Fibroblast of lung (primary cell): Measurements from ENCODE around the gene UBE2U.

Experiments used
- EZH2 ChIP-seq: IDR thresholded peaks from 2 replicates; pipeline ENCODE4 v1.5.1; 2012; ENCODE audit warnings: low read length, control low read depth, mild to moderate bottlenecking; ENCODE audit errors: missing control alignments
- TF ChIP-seq, protein P1 (sequence below), 2 donors: IDR thresholded peaks in 1 of 2; conservative IDR thresholded peaks in 1 of 2; 1 replicate in 1 of 2; 2 replicates in 1 of 2; pipeline ENCODE4 v1.5.1; 2011 to 2012; ENCODE audit warnings: low read length in 2 of 2, control low read depth in 1 of 2, inconsistent platforms in 1 of 2, low read depth in 1 of 2, mild to moderate bottlenecking in 1 of 2

- TF ChIP-seq, protein P1, sequence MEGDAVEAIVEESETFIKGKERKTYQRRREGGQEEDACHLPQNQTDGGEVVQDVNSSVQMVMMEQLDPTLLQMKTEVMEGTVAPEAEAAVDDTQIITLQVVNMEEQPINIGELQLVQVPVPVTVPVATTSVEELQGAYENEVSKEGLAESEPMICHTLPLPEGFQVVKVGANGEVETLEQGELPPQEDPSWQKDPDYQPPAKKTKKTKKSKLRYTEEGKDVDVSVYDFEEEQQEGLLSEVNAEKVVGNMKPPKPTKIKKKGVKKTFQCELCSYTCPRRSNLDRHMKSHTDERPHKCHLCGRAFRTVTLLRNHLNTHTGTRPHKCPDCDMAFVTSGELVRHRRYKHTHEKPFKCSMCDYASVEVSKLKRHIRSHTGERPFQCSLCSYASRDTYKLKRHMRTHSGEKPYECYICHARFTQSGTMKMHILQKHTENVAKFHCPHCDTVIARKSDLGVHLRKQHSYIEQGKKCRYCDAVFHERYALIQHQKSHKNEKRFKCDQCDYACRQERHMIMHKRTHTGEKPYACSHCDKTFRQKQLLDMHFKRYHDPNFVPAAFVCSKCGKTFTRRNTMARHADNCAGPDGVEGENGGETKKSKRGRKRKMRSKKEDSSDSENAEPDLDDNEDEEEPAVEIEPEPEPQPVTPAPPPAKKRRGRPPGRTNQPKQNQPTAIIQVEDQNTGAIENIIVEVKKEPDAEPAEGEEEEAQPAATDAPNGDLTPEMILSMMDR (conservative IDR thresholded peaks at IDR 0.05 in 1 of 2, IDR thresholded peaks at IDR 0.05 in 1 of 2; ENCODE audit: low read depth in 1 of 2, low read length in 2 of 2) = no peak
- TF ChIP-seq EZH2 = no peak
These were observed 26.8 kb upstream of the UBE2U start for GRCh38 chr1:64176659-64177058.
